NCI-H1092 (cell line): Measurements from ENCODE around the gene DHX29.

ENCODE experiments used
- DNase-seq: peaks from one replicate; lab custom pipeline; 2025; lab: John Stamatoyannopoulos, UW

The DHX29 gene

DNA sequence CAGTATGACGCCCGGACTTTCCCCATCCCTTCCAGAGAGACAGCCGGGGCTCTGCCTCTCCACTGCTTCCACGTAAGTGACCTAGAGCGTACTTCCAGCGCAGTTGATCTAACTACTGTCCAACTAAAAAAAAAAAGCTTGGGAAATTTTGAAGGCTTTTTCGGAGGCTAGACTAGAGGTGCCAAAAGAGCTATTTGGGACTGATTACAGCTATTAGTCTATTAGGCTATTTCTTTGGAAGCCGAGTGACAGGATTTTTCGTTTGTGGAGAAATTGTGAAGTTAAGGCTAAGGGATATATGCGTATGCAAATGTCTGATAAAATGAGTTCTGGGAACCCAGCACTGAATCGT is 75.6 kb downstream of the DHX29 start:
- no peak for DNase-seq

DNA sequence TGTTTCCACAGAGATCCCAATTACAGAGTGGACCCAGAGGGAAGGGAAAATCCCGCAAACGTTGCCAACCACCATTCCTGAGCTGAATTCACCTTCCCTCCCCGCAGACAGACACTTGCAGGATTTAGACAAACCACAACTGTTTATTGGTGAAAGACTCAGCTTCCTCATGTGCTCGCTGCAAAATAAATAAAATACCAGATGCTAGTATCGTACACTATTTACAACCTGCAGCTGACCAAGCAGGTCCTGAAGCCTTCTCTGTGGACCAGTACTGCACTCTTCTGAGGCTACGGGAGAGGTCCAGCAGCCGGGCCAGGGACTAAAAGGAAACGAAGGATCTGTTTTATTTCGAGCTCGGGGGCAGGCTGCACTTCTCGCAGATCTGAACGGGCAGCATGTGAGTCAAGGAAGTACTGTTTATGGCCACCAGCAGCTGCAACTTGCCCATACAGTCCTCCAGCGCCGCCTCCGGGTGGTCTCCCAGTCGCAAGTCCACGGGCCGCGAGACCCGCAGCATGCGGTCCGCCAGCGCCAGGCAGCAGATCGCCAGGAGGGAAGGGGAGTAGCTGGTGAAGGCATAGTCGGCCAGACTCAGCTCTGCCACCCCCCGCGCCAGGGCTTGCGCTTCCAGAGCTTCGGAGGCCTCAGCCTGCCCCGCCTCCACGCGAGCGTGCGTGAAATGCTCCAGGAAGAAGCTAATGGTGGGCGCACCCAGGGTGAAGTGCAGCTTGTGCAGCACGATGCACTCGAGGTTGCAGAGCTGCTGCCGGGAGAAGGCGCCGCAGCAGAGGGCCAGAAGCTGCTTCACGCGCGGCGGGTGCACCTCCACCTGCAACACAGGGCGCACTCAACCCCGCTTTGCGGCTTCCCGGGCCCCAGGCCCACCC is 76.2 kb downstream of the DHX29 start:
- no peak for DNase-seq

DNA sequence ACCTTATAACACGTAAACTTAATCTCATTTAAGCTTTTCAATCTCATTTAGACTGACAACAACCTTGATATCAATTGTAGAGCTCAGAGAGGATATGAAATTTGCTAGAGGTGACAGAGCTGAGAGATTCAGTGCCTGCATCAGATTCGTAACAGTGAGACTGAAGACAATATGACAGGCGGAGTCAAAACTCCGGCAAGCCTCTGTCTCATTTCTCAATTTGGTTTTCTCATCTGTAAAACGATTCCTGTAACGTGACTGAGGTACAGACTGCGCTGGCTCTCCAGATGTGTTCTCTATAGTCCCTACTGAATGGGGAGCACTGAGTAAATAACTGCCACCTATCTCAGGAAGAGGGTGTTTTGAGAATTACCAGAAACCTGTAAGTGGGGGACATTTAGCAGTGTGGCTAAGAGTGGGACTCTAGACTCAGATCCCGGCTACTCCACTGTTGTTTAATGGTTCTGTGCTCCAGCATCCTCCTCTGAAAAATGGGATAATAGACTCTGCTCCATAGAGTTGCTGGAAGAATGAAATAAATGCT is 77.3 kb downstream of the DHX29 start:
- no peak for DNase-seq

DNA sequence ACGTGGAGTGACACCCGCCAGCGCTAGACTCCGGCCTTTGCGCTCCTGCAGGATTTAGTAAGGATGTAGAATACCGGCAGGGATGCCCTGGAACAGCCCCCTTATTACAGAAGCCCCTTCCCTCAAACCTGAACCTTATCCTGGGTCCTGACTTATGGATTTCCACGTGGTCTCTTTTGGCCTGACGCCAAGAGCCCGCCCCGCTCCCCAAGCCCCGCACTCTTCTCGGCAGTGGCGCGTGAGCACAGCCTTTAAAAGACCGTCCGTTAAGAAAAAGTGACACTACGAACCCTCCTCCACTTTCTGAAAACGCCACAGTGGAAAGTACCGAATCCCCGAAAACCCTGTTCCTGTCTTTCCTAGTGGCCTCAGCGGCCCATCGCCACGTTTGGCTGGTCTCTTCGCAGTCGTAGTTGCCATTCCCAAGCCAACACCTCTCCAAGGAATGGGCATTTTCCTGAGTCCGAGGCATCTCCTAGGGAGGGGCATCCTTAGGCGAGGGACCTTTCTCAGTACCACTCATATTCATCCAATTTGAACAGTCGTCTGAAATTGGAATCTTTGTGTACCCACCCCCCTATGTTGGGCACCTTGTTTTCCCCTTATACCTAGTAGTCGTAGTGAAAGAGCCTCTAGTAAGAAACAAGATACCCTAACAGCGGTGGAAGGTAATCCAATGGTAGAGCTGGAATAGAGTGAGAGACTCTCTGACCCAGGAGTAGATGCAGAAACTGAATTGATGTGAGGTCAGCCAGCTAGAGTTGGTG is 79.6 kb downstream of the DHX29 start:
- no peak for DNase-seq

DNA sequence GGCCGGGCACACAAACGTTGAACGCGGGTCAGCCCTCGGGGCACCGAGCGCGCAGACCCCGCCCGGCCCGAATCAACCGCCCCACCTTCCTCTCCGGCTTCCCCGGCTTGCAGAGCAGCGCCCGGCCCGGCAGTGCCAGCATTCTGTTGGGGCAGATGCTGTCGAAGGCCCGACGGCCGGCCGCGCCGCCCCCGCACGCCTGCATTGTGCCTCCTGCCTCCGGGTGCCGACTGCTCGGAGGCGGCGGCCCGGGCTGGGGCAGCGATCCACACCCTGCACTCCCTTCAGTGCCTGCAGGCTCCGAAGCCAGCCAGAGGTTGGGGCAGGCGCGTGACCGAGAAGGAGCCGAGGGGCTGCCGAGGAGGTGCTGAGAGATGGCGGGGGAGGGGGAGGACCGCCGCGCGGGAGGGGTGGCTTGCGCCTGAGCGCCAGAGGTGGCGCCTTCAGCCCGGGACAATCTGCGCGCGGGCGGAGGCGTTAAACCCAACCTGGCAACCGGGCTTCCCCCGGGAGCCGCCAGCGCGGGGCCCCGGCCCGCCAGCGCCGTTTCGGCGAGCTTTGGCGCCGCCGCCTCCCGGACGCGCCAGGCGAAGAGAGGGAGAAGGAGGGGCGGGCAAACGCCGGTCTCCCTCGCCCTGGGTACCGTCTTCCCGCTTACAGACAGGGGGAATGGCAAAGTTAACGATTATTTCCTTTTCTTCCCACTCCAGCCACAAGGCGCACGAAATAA is 80.4 kb downstream of the DHX29 start, which contains the start of gene MCIDAS:
TSS of gene MCIDAS (minus strand) at position 382 of the 730 bp plus-strand sequence. CDS start at position 205, 177 bp downstream.
- DNase-seq = no peak

DNA sequence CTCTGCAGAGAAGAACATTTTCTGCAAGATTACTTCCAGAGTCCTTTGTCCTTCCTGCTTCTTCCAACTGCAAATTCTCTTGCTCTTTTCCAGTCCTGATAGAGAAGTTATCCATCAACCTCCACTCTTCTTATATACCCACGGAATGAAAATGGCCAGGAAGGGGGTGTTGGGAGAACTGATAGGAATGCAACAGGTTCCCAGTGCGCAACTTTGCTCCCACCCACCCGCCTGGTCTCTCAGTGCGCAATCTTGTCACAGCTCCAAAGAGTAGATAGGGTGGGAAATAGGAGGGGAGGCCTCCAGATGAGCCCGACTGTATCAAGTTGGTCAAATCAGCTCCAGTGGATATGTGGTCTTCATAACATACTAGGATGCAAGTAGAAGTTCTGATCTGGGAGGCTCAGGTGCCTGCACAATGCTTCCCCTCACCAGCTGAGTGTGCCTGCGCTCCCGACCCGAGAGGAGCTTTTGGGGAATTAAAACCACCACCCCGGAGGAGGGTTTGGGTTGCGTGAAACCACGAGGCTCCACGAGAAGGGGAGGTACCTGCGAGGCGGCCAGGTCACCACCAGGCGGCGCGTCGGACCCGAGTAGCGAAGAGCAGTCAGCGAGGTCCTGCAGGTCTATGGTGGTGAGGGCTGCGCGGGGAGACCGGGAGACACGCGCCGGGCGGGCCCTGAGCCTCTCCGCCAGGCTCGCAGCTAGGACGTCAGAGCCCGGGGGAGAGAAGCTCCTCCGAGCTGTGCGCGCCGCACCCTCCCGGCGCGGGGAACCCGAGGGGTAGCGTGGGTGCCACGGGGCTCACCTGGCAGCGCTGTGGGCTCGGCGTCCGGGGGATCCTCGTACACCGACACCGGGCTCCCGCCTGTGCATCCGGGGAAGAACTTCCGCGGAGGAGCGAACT is 81.2 kb downstream of the DHX29 start:
- DNase-seq = peak; percentile 61

DNA sequence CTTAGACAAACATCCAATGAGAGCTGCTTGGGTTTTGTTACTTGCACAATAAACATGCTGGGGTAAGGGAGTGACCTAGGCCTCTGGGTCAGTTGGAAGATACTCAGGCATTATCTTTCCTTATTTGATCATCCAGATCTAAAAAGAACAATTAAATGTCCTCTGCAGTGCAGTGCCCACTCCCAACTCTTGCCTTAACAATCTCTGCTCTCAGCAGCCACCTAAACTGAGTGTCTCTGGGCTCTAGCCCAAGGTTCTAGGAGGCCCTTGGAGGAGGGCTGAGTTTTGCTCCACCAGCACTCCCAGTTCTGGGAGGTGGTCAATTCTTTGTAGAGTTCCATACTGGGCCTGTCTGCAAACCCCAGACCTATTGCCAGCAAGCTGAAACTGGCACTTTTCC is 82.1 kb downstream of the DHX29 start:
- no peak for DNase-seq

DNA sequence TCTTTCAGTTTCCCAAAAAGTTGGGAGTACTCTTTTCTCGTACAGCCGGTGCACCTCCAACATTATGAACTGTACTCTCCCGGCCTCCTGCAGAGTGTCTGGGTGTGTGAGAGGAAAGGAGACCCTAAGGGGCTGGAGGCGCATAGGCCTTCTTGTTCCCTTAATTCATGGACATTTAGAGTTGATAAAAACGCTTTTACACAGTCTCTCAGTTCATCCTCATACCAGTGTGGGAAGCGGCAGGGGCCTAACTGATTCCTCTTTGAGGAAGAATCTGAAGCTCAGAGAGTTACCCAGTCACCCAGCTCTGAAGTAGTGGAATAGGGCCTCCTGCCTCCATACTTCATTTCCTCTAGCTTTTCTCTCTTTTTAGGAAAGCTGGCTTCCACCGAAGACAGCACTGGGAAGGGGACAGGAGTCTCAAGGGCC is 83.7 kb downstream of the DHX29 start:
- DNase-seq = no peak

DNA sequence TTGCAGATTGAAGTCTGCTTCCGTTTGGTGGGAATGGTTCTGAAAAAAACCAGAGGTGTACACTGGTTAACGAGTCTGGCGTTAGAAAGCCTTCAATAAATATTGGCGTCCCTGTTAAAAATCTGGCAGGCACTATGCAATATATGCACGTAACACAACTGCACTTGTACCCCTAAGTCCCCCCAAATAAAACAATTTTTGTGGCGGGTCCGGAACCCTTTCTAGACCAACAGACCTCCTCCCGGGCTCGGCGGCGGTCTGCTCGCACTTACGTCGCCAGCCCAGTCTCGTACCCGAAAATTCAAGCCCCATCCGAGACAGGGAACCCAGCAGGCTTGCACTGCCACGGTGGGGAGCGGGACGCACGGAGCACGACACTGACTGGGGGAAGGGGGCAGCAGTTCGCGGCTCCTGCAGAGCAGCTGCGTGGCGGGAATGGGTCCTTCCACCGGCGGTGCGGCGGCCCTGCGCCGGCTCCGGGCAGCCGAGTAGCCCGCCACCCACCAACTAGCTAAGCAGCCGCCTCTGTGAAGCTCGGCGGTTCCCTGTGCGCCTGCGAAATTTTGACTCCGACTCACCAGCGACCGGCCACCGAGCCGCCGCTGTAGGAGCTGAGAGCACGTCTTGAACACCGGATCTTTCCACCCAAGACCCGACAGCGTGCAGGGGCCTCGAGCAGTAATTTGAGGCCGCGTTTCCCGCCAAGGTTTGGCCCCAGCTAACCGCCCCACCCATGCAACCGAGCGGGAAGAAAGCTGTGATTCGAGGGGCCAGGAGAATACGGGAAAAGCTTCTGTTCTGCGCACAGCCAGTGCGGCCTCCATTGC is 84.3 kb downstream of the DHX29 start:
- no peak for DNase-seq

DNA sequence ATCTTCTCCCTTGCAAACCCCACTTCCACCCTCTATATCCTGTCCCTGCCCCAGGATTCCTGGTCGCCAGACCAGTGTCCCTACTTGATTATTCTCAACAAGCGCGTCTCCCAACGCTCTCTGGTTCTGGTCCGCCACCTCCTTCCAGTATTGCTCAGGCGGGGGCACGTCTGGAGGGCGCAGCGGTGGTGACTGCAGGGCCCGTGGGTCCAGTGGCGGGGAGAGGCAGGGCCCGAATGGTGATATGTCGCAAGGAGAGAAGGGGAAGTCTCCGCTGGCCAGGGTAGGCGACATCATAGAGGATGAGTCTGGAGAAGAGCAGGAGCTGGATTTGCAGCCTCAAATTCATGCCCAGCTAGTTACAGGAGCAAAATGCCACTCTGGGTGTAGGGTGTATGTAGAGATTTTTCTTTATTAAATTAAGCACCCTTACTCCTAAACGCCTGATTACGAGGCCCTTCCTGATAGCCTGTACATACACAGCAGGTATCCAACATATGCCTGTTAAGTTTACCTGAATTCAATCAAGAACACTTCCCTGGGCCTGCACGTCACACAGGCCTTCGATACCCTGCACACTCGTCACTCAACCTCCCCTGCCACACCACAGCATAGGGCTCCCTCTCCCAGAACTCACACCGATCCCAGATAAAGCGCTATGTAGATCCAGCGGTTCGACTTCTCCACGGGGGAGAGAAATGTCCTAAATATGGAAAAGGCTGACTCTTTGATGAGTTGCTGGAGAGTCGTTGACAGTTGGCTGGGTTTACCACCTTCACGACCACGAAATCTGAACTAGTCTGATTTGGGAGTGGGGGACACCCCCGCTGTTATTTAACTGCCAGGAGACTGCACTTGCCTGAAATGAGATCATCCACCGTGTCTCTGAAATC is 85.2 kb downstream of the DHX29 start:
- no peak for DNase-seq

DNA sequence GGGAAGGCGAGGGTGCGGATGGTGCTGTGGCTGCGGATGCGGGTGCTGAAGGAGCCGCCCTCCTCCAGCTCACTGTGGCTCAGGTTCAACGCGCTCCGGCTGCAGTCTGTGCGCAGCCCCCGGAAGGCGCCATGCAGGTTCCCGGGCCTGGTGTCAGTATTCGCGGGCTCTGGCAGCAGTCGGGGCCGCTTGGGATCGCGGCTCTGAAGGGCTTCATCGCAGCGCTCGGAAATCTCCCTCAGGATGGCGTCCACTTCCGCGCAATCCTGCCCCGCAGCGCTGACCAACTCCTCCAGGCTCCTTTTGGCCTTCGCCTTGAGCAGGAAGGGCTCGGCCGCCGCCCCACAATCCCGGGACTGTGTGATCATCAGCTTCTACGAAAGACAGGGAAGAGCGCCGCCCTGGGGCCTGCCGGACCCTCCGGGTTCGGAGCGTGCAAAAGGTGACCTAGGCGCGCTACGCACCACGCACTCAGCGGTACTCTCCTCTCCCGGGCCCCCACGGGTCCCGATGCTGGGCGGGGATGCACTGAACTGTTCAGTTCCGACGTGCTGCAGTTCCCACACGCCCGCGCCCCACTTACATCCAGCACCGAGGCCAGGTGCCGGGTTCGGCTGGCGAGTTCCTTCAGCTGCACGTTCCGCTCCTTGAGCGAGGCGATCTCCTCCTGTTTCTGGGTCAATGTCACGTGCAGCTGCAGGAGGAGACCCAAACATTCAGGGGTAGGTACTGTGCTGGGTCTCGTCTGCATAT is 86.9 kb downstream of the DHX29 start:
- no peak for DNase-seq

DNA sequence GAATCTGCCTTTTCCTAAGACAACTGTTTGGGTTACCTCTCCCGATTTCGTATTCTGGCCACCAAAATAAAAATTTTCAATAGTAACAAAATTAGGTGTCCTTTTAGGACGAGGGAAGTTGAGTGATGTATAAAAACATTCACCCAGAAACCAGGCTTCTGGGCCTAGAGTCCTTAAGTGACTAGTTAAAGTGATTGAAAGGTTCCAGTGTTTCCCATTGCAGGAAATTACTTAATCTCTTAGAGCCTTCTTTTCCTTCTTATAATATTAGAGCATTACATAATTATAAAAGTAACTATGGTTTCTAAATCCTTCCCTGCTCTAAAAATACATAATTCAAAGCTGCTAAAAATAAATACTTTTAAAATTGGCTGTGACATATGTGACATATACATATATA is 87.7 kb downstream of the DHX29 start:
- DNase-seq = no peak

DNA sequence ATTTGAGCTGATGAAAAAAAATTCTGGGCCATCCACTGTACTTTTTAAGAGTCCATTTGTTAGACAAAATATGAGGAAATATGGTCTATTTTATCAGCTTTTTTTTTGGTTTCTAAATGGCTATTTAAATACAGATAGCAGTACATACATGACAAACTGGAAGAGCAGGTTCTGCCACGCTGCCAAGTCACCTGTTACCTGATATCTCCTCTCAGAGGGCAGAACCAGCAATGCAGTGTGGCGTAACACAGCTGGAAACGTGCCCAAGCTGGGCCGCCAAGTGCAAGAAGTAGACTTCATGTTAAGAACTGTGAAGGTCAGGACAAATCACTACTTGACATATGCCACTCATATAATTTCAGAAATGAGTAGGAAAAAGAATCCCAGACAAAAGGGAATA is 88.5 kb downstream of the DHX29 start:
- no peak for DNase-seq

DNA sequence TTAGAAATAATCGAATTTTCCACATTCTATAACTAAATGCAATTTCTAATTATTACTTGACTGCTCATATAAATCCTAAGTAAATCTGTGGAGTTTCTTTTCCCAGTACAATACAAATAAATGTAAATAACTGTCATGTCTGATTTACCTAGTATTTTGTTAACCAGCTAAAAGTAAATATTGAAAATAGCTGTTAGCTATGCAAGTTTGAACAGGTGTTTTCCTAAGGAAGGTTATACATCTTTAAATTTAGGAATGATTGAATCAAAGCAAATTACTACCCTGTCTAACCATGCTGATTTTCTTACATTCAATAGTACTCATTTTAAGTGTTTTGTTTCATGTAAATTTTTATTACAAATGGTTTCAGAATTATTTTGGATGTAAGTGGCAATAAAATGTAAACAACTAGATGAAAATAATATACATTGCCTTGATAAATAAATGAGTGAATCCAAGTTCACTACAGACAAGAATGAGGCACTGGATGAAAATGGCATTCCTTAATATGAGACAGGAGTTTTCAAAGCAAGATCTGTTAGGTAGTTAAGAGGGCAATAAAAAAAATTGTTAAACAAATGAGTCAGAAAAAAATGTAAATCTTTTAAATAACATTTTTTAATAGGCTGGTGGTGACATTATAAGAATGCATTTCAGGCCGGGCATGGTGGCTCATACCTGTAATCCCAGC is 96.2 kb downstream of the DHX29 start:
- no peak for DNase-seq
